SK-N-SH treated with all-trans-retinoic acid at 6 μM for 48 hours (cell line): ENCODE measurements around the gene STRAP.

ENCODE experiments used
- ARNTL ChIP-seq: fragments of 450-650 bp; formaldehyde crosslinking; IDR thresholded peaks from 2 replicates; pipeline ENCODE4 v1.5.0; 2020; ENCODE audit warnings: low read depth, mild to moderate bottlenecking, moderate library complexity, borderline replicate concordance
- CSDC2 ChIP-seq: fragments of 250-450 bp; sonication (Bioruptor Pico); IDR thresholded peaks from 2 replicates; pipeline ENCODE4 v1.5.0; 2020; ENCODE audit warnings: mild to moderate bottlenecking, moderate library complexity
- GLIS3 ChIP-seq: fragments of 250-450 bp; sonication (Bioruptor Pico); IDR thresholded peaks from 2 replicates; pipeline ENCODE4 v1.5.0; 2020; ENCODE audit warnings: mild to moderate bottlenecking, moderate library complexity
- POU6F1 ChIP-seq: fragments of 250-450 bp; sonication (Bioruptor Pico); IDR thresholded peaks from 2 replicates; pipeline ENCODE4 v1.8.0; 2021; ENCODE audit warnings: low read depth, mild to moderate bottlenecking, moderate library complexity, borderline replicate concordance
- PPARA ChIP-seq: fragments of 250-450 bp; sonication (Bioruptor Pico); IDR thresholded peaks from 2 replicates; pipeline ENCODE4 v1.5.0; 2020; ENCODE audit warnings: mild to moderate bottlenecking, borderline replicate concordance
- SNAI2 ChIP-seq: fragments of 250-450 bp; sonication (Bioruptor Pico); IDR thresholded peaks from 2 replicates; pipeline ENCODE4 v1.5.0; 2020; ENCODE audit warnings: mild to moderate bottlenecking, moderate library complexity
- TOX ChIP-seq: fragments of 250-450 bp; sonication (Bioruptor Pico); IDR thresholded peaks from 2 replicates; pipeline ENCODE4 v1.8.0; 2021; ENCODE audit warnings: mild to moderate bottlenecking, moderate library complexity, borderline replicate concordance
- ZC3H10 ChIP-seq: fragments of 250-450 bp; sonication (Bioruptor Pico); IDR thresholded peaks from 2 replicates; pipeline ENCODE4 v1.5.1; 2021; ENCODE audit warnings: mild to moderate bottlenecking, moderate library complexity
- ZFP3 ChIP-seq: fragments of 250-450 bp; sonication (Bioruptor Pico); IDR thresholded peaks from 2 replicates; pipeline ENCODE4 v1.5.0; 2020; ENCODE audit warnings: mild to moderate bottlenecking, moderate library complexity
- ZFP30 ChIP-seq: fragments of 450-650 bp; formaldehyde crosslinking; IDR thresholded peaks from 2 replicates; pipeline ENCODE4 v1.5.0; 2022; ENCODE audit warnings: mild to moderate bottlenecking, moderate library complexity
- ZNF565 ChIP-seq: fragments of 450-650 bp; formaldehyde crosslinking; conservative IDR thresholded peaks from 2 replicates; pipeline ENCODE4 v1.5.0; 2020; ENCODE audit warnings: low read depth, mild to moderate bottlenecking, moderate library complexity
- ZNF8 ChIP-seq: fragments of 450-650 bp; formaldehyde crosslinking; IDR thresholded peaks from 2 replicates; pipeline ENCODE4 v1.5.0; 2020; ENCODE audit warnings: mild to moderate bottlenecking, moderate library complexity
- TF ChIP-seq, protein P1 (sequence below): fragments of 250-450 bp; sonication (Bioruptor Pico); IDR thresholded peaks from 2 replicates; pipeline ENCODE4 v1.5.1; 2021; ENCODE audit warnings: mild to moderate bottlenecking, moderate library complexity
- TF ChIP-seq, protein P2 (sequence below): fragments of 250-450 bp; sonication (Bioruptor Pico); IDR thresholded peaks from 2 replicates; pipeline ENCODE4 v1.8.0; 2020; ENCODE audit warnings: mild to moderate bottlenecking, moderate library complexity, borderline replicate concordance

- TF ChIP-seq PPARA (CRISPR knock-in tag) (no peak), ZFP30 (no peak), ZFP3 (no peak), SNAI2 (CRISPR knock-in tag) (no peak), CSDC2 (CRISPR knock-in tag) (no peak), ARNTL (CRISPR knock-in tag) (no peak), ZNF8 (CRISPR knock-in tag) (no peak), POU6F1 (no peak), GLIS3 (no peak), ZC3H10 (CRISPR knock-in tag) (no peak), TOX (CRISPR knock-in tag) (no peak), ZNF565 (CRISPR knock-in tag) (no peak)
- TF ChIP-seq, protein P1, sequence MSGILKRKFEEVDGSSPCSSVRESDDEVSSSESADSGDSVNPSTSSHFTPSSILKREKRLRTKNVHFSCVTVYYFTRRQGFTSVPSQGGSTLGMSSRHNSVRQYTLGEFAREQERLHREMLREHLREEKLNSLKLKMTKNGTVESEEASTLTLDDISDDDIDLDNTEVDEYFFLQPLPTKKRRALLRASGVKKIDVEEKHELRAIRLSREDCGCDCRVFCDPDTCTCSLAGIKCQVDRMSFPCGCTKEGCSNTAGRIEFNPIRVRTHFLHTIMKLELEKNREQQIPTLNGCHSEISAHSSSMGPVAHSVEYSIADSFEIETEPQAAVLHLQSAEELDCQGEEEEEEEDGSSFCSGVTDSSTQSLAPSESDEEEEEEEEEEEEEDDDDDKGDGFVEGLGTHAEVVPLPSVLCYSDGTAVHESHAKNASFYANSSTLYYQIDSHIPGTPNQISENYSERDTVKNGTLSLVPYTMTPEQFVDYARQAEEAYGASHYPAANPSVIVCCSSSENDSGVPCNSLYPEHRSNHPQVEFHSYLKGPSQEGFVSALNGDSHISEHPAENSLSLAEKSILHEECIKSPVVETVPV = no peak
- TF ChIP-seq, protein P2, sequence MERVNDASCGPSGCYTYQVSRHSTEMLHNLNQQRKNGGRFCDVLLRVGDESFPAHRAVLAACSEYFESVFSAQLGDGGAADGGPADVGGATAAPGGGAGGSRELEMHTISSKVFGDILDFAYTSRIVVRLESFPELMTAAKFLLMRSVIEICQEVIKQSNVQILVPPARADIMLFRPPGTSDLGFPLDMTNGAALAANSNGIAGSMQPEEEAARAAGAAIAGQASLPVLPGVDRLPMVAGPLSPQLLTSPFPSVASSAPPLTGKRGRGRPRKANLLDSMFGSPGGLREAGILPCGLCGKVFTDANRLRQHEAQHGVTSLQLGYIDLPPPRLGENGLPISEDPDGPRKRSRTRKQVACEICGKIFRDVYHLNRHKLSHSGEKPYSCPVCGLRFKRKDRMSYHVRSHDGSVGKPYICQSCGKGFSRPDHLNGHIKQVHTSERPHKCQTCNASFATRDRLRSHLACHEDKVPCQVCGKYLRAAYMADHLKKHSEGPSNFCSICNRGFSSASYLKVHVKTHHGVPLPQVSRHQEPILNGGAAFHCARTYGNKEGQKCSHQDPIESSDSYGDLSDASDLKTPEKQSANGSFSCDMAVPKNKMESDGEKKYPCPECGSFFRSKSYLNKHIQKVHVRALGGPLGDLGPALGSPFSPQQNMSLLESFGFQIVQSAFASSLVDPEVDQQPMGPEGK = no peak
These were observed 54.6 kb downstream of the STRAP start for GRCh38 chr12:15936751-15937150.
